ELR (cell line): ENCODE measurements around the gene CLCN1.
"Not testable (repeated sequence)": the region's sequence is repeated elsewhere in the genome, so short reads cannot be mapped to it uniquely, and the experiment has no call there.

Experiments used
- DNase-seq: peaks from one replicate; pipeline ENCODE4 v3.0.0-alpha.2; 2015; ENCODE audit warnings: low read depth

Gene CLCN1

DNA sequence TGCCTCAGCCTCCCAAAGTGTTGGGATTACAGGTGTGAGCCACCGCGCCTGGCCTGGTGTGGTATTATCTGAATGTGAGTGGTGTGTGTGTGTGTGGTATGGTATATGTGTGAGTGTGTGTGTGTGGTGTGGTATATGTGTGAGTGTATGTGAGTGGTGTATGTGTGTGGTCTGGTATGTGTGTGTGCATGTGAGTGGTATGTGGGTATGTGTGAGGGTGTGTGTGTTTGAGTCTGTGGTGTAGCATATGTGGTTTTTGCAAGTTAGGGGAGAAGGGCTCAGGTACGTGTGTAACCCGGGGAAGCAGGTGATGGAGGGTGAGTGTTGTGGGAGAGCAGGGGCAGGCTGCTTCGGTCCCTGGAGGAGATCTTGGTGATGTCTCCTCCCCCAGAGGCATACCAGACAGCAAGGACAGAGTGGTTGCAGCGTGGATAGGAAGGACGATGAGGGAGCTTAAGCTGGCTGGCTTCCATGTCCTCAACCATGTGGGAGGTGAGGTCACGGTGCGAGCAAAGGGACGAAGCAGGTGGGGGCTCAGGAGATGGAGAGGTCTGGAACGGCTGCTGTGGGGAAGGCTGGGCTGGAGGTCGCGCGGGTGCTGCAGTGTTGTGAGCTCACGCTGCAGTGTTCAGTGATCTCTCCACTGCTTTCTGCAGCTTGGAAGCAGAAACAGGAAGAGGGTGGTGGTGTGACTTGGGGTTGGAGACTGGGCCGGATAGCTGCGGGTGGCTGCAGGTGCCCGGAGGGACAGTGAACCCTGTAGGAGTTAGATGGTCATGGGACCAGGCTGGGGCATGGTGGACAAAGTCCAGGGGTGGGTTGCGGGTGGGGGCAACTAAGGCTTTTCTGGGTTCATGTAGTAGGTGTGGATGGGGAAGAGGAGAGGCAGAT lies 70.2 kb downstream of the CLCN1 start:
- DNase-seq: no peak

DNA sequence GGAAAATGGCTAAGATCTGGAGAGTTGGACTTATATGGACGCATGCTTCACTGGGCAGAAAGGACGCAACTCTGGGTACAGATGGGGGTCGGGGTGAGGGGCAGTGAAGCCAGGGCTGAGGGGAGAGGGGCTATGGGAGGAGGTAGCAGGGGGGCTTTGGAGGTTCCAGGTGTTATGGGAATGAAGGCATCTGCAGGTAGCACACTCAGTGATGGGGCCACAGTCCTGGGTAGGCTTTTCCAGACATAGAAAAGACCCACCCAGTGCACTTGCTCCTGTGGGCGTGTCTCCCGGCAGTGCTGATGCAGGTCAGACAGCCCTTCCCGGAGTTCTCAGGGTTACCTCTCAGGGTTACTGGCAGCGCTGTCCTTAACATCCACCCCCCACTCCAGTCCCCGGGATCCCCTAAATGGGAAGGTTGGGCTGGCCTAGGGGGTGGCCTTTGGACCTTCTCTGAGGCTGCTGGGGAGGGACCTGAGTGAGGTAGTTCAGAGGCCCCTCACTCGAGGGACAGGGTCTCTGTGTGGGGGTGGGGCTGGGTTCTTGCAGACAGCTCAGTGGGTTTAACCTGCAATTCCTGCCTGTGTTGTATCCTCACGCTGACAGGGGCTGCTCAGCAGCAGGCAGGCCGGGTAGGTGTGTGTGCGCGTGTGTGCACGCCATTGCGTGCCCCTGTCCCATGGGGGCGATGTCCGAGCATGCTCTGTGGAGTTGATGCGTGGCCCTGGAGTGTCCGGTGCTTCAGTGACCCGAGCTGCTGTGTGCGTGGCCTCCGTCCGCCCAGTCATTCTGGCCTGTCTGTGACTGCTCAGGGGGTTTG lies 71.5 kb downstream of the CLCN1 start:
- DNase-seq: no peak

DNA sequence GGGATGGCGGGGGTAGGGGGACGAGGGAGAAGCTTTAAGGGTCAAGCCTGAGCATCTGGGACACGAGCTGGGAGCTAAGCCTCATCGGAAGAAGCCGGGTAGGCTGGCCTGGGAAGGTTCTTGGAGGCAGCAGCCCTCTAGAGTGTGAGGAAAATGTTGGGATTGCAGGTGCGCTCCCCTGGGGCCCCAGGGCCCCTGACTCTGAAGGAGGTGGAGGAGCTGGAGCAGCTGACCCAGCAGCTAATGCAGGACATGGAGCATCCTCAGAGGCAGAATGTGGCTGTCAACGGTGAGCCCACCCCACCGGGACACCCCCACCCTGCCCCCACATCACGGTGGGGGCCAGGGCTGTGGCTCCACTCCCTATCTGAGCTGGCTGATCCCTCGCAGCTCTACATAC lies 72.1 kb downstream of the CLCN1 start:
- DNase-seq: no peak

DNA sequence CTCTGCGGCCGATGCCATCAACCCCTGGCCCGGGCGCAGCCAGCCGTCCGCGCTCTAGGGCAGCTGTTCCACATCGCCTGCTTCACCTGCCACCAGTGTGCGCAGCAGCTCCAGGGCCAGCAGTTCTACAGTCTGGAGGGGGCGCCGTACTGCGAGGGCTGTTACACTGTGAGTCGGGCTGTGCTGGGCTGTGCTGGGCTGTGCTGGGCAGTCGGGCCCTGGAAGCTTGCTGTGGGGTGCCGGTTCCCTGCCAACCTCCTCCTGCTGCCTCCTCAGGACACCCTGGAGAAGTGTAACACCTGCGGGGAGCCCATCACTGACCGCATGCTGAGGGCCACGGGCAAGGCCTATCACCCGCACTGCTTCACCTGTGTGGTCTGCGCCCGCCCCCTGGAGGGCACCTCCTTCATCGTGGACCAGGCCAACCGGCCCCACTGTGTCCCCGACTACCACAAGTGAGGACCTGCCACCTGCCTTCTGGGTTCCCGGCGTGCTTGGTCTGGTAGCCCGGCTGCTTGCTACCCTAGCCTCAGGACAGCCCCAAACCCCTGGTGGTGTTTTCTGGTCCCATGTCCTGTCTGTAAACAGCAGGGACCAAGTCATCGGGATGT lies 72.7 kb downstream of the CLCN1 start:
- DNase-seq: no peak

DNA sequence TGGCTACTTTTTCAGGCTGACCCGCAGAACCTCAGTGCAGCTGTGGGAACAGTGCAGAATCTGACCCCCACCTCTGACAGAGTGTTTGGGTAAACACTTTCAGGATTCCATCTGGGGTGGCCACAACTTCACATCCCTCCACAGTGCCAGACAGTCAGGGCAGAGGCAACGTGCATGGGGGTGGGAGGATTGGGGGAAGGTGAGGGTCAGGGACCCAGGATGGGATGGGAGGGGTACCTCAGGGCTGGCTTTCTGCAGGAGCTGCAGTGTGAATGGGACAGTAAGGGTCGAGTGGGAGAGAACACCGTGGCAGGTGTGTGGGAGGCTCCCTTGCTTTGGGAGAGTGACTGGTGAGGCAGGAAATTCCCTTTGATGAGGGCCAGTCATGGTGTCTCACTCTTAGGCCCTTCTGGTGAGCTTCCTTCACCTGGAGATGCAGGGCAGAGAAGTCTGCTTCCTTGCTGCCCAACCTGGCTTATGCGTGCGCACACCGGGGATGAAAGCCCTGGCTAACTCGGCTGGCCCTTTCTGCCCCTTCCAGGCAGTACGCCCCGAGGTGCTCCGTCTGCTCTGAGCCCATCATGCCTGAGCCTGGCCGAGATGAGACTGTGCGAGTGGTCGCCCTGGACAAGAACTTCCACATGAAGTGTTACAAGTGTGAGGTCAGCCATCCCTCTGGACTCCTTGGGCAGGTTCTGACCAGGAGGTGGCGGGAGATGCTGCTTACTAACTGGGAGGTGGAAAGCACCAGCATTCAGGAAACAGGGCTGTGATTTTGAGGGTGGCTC lies 73.6 kb downstream of the CLCN1 start:
- no peak for DNase-seq

DNA sequence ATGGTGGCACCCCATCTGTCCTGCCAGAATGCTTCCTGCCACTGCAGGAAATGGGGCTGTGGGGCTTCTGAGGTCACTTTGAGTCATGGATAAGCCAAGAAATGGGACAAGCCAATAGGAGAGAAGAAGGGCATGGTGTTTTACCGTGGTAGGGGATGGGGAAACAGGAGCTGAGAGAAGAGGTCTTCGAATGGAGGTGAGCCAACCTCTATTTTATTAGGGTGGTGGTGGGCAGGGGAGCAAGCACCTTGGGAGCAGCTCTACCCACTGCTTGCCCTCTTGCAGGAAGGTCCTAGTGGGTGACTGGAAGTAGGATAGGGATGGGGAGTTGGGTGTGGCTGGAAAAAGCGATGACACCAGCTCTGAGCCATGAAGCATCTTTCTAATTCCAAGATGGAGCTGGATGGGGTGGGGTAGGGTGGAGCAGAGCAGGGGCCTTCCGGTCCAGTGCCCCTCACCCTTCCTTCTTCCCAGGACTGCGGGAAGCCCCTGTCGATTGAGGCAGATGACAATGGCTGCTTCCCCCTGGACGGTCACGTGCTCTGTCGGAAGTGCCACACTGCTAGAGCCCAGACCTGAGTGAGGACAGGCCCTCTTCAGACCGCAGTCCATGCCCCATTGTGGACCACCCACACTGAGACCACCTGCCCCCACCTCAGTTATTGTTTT lies 74.3 kb downstream of the CLCN1 start:
- DNase-seq: no peak

DNA sequence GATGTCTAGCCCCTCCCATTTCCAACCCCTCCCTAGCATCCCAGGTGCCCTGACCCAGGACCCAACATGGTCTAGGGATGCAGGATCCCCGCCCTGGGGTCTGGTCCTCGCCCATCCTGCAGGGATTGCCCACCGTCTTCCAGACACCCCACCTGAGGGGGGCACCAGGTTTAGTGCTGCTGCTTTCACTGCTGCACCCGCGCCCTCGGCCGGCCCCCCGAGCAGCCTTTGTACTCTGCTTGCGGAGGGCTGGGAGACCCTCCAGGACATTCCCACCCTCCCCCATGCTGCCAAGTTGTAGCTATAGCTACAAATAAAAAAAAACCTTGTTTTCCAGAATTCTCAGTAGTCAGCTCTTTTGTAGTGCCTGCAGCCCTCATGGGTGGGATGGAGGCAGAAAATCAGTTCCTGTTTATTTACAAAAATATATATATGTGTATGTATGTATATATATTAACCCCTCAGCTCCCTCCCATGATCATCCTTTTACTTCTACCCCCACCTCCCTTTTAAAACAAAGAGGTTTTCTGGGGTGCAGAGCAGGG lies 74.9 kb downstream of the CLCN1 start:
- DNase-seq: no peak

DNA sequence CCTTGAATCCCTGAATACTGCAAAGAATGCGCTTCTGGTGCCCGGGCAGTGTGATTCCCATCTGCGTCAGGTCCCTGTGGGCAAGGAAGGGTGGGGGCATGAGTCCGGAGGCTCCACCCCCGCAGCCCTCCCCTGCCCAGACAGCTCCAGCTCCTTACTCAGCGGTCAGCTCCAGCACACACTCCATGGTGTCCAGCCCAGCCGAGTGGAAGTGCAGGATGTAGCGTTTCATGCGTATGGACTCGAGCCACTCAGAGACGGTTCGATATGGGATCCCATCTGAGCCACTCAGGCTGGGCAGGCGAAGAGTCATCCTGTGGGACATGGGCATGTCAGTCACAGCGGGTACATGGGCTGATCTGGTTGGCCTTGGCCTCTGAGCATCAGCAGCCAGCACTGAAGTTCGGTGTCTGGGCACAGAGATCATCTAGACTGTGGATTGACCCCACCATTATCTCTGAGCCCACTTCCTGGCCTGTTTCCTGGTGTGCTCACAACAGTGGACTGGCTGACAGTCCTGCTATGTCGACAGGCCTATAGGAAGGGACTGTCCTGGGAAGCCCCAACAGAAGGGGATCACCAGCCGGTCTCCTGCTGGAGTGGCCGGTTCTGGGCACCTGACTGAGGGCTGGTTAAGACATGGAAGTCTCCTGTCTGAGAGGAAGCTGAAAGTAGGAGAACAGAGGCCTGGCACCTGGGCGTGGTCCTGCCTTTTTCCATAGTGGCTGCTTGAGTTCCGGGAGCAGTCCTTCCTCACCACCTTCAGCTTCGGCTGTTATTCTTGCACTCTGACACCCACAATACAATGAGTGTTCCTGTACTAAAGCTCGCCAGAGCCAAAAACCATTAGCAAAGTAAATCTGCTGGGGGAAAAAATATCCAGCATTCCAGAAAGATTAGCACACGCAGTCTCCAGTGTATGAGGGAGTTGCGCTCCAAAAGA lies 75.8 kb downstream of the CLCN1 start:
- peak; percentile 56 for DNase-seq

DNA sequence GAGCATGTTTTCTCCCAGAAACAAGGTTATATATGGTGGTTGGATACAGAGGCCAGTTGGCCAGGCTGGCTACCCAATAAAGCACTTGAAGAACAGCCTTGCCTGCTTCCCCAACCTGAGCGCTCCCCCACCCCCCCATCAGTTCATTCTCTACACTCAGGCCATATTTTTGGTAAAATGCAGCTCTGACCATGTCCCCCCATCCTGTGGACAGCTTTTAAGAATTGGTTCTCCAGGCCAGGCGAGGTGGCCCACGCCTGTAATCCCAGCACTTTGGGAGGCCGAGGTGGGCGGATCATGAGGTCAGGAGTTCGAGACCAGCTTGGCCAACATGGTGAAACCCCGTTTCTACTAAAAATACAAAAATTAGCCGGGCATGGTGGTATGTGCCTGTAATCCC lies 76.5 kb downstream of the CLCN1 start:
- not testable (repeated sequence) for DNase-seq

DNA sequence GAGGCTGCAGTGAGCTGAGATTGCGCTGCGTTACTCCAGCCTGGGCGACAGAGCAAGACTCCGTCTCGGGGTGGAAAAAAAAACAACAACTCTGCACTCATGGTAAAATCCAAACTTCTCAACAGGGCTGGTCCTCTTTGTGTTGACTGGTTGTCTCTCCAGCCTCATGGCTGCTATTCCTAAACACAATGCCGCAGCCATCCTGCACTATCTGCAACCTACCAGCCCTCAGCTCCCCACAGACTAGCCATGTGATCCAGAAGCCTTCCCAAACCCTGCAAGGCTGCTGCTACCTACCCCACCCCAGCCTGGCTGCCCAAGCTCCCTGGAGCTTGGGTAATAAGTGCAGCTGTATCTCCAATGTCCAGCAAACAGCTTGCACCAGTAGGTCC lies 77.0 kb downstream of the CLCN1 start:
- no peak for DNase-seq

DNA sequence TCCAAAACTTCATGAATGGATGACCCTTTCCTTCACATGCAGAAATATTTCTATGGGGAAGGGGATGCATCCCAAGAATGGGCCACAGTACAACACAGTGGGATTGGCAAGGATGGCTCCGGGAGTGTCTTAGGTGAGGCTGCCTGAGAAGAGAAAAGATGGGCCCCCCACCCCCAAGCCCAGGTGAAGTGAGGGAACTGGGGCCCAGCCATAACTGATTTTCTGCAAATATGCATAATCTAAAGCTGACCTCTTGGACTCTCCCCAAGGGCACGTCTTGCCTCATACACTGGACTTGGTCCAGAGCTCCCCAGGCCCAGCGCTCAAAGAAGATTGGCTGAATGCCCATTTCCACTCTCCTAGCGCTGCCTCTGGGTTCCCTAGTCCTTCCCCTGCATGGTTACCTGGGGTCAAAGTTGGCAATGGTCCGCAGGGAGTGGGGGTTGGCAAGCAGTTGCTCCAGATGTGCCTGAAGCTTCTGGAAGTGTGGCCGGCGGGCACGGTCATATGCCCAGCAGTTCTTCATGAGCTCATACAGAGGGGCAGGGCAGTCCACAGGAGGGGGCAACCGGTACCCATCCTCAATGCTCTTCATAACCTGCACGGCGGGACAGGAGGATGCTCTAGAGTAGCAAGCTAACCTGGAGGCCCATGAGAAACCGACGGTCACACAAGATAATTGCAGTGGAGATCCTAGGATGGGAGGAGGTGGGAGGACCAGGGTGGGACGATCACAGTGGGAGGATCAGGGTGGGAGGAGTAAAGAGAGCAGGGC lies 77.5 kb downstream of the CLCN1 start:
- DNase-seq: no peak

DNA sequence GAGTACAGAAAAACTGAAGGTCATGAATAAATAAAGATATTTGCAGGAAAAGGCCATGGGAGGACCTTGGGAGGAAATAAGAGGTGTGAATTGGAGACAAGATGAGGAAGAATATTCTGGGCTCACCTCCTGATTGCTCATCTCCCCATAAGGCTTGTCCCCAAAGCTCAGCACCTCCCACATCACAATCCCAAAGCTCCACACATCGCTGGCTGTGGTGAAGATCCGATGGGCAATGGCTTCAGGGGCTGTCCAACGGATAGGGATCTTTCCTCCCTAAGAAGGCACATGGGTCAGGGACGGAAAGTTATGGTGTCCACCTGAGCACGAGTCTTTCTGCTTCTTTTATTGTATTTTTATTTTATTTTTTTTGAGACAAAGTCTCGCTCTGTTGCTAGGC lies 78.2 kb downstream of the CLCN1 start:
- no peak for DNase-seq

DNA sequence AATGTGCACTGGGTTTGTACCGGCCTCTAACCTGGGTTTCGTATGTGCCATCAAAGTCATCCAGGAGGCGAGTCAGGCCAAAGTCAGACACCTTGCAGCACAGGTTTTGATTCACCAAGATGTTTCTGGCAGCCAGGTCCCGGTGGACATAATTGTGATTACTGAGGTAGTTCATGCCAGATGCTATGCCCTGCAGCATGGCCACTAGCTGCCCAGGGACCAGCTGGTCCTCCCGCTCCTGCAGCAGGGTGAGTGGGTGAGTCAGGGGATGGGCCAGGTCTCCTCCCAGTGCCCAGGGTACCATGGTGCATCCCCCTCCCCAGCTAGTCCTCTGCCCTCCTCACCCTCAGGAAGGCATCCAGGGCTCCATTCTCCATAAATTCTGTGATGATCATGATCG lies 78.9 kb downstream of the CLCN1 start:
- DNase-seq: no peak

DNA sequence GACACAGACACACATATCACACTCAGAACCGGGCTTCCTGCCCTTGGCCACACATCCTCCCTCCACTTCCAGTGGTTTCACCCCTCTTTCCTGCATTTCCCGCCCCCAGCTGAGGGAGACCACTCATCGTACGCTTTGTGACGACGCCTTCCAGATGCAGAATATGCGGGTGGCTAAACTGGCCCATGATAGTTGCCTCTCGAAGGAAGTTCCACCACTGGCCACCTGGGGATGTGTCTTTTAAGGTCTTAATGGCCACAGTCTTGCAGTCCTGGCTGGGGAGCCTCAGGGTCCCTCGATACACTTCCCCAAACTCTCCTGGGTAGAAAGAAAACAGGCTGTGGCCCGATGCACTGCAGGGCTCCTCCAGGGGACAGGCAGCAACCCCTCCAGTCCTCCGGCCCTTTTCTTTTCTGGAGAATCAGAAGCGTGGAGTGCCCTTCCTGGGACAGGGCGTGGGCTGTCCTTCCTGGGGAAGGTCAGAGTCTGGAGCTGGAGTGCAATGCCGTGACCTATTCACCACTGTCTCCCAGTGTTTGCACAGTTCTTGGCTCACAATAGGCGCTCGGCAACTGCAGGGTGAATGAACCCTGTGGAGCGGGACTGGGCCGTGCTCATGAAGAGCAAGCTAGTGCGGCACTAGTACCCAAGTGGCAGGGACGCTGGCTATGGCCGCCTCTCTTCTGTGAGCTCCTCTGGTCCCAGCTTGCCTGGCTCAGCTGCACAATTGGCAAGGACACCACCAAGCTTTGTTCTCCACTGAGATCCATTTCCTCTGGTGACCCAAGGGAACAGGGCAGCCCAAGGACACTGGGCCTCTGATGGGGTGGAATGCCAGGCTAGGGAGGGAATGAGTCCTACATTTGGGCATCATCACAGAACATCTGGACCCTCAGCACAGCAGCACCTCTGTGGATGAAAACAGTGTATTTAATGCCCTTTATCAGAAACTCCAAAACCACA lies 79.6 kb downstream of the CLCN1 start:
- DNase-seq: peak; percentile 36

DNA sequence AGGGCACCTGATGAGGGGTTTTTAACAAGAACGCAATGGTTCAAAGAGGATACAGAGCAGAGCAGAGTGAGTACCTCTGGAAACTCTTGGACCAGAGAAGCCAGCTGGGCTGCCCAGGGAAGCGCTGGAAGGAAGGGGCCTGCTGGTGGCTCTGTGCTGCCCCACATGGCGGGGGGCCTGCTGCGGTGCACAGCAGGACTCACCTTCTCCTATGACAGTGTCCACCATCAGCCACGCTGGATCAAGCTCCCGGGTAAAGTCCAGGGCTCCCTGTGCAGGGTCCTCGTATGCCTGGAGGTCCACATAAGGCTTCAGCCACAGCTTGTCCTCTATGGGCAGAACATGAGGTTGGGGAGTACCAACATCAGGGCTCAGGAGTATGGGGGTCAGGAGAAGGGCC lies 80.3 kb downstream of the CLCN1 start:
- no peak for DNase-seq

DNA sequence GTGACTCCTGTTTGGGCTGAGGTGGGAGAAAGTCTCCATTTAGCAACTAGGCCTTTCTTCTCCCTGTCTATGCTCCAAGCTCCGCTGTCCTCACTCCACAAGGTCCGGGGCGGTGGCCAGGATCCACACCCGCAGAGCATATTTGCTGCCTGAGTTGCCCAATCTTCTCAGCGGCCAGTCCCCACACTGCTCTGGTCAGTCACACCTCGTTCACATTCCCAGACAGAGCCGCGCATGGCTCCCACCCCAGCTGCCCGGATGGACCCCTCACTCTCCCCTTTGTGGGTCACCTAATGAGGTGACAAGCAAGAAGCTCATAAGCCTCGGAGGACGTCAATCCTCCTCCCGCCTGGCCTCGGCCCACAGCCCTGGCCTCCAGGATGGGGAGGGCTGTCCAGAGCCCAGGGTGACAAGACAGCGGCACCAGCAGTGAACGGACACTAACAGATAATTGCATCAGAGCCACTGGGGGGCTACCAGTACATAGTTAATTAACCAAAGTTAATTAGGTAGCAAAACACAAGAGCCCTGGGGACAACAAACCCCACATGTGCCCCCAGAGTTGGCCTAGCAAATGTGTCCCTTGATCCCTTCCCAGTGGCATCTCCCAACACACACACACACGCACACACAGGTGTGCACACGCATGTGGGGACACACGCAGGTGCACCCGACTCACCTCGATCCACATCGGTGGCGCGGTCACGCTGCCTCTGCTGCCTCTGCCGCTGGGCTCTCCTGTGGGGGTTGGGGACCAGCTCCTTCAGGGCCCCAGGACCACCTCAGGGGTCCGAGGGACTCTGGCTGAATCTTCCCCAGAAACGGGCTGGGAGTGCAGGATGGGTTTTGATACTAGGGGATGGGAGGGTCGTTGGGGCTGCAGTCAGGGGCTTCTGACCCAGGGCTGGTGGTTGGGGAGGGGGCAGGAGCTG lies 81.0 kb downstream of the CLCN1 start:
- no peak for DNase-seq
